Activated T-helper 1 cell treated with anti-CD3 and anti-CD28 coated beads, Interleukin-12 subunit alpha, Interleukin-12 subunit beta, Interleukin-2, Interleukin-4 antibody, amounts not matched to agents 30 ng/mL and 10 ng/mL and 1 ng/mL, durations not matched to agents 14 hours and 24 hours and 36 hours (primary cell): Measurements from ENCODE around the gene PSAT1. TPM values are rescaled to one million over a fixed set of nuclear protein-coding genes. Genes with fewer than 3 reads are reported as not detected.

Source experiments
- DNase-seq: peaks from one replicate; pipeline ENCODE4 v3.0.0; 2021; ENCODE audit warnings: low spot score
- H3K27ac Mint-ChIP-seq: one replicate; pipeline ENCODE4 v1.8.0; 2021; ENCODE audit warnings: mild to moderate bottlenecking, mixed read lengths
- H3K27me3 Mint-ChIP-seq: one replicate; pipeline ENCODE4 v1.8.0; 2022; ENCODE audit warnings: mild to moderate bottlenecking, moderate library complexity, mixed read lengths; ENCODE audit not compliant: insufficient read depth
- H3K36me3 Mint-ChIP-seq: one replicate; pipeline ENCODE4 v1.8.0; 2021; ENCODE audit warnings: low read depth, mixed read lengths
- H3K4me1 Mint-ChIP-seq: one replicate; pipeline ENCODE4 v1.8.0; 2021; ENCODE audit warnings: low read depth, mixed read lengths
- H3K4me3 Mint-ChIP-seq: one replicate; pipeline ENCODE4 v1.8.0; 2021; ENCODE audit warnings: mild to moderate bottlenecking, moderate library complexity, mixed read lengths
- H3K9me3 Mint-ChIP-seq: one replicate; pipeline ENCODE4 v1.8.0; 2021; ENCODE audit warnings: mixed read lengths
- intact Hi-C: fragments of 100-400 bp; cut with micrococcal nuclease; formaldehyde crosslinking; loops from one replicate; pipeline ENCODE4 v1.15.1; 2024
- total RNA-seq: library from RNA; stranded (reverse); gene quantifications from 2 replicates; pipeline ENCODE4 v1.2.3, GENCODE V29; 2022

The PSAT1 gene
- total RNA-seq, 1 donor from 2014 or later, result 85.7 TPM

DNA sequence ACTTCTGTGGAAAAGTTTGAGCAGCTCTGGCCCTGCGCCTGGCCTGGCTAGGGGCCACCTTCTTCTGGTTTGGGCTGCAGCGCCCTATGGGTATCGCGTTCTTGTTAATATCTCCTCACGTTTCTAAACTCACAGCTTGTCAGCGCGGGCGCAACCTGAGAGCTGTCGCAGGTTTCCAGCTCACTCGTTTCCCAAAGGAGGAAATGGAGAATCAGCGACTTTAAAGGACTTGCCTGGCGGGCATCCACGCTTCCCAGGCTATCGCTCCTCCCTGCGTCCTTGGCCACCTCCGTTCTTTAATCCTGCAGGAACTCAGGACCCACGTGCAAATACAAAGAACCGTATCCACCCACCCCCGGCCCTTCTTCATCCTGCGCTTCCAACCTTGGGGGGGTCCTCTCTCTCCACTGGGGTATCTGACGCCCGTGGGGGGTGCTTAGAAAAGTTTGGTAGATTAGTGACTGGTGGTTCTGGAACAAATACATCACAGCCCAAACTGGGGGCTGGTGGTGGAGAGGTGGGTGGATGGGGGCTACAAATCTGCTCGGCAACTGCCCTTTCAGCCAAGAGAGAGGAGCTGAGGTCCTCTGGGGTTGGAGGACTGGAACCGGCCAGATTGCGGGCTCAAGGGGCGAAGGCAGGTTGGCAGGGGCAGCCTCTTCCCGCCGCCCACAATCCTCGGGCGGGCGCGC is 578 bp upstream of the PSAT1 start:
- no peak for DNase-seq

DNA sequence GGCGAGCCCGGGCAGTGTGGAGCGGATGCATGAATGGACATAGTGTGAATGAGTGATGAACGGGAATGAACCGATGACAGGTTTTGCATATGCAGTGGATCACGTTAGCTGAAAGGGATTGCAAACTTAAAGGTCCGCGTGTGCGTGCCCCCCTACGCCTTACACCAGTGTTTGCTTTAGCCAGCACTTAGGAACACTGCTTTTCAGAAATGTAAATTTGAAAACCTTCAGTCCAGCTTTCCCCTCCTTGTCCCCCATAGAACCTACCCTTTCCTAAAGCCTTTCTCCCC is 692 bp downstream of the PSAT1 start:
- Mint-ChIP-seq H3K9me3 (no peaks in the 10 kb centered on the region), H3K27ac (peak overlapping the region; percentile 88), H3K4me1 (peaks cover 58% of the 10 kb centered on the region), H3K36me3 (peaks cover 29% of the 10 kb centered on the region), H3K4me3 (peak overlapping the region; percentile 91), H3K27me3 (no peaks in the 10 kb centered on the region)
- intact Hi-C loops, result loop anchor here (1.0 to 5.0 kb wide), 5 partner anchors 36 to 1274 kb away; partner anchors contain the start of genes CEP78, GNAQ and TLE4
- DNase-seq, result no peak

More for the DNA sequence above, 578 bp upstream of the PSAT1 start:
- peaks cover 61% of the 10 kb centered on the region for H3K4me1 Mint-ChIP-seq
- H3K4me3 Mint-ChIP-seq, result peak overlapping the region; percentile 91
- H3K9me3 Mint-ChIP-seq, result no peaks in the 10 kb centered on the region
- peak overlapping the region; percentile 91 for H3K27ac Mint-ChIP-seq
- peaks cover 19% of the 10 kb centered on the region for H3K36me3 Mint-ChIP-seq
- no peaks in the 10 kb centered on the region for H3K27me3 Mint-ChIP-seq
- intact Hi-C loops, result loop anchor here (1.0 to 5.0 kb wide), 3 partner anchors 264 to 1119 kb away; partner anchors contain the start of genes GNAQ and VPS13A

DNA sequence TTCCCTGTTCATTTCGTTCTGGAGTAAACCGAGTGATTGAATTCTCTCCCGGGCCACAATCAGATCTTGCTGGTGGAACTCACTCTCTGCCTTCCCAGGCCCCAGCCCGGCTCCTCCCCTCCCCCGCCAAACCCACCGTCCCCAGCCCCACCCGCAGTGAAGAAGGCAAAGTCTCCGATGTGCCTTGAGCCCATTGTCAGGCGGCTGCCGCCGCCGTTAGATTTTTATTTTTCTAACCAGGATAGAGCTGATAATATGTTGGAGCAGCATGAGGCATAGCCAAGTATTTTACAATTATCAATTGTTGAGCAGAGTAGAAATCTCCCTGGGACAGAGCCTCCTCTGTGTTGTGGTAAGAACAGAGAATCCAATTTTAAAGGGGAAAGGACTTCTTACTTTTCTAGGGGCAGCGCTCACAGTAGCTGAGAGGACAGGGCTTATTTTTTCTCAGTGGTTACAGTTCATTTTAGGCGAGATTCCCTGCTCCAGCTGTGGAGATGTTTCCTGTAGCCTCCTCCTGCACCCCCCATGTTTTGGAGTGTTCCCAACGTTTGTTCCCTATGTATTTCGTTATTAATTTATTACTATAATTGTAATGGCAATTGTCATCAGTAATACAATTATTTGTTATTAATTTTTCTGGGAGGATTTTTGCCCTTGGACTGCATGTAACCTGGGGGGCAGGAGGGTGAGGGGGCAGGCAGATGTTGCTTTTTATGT is 1.3 kb downstream of the PSAT1 start:
- intact Hi-C loops, result loop anchor here (5.0 kb wide), 2 partner anchors 266 to 321 kb away; partner anchors contain the start of gene GNAQ
- peaks cover 52% of the 10 kb centered on the region for H3K4me1 Mint-ChIP-seq
- peak overlapping the region; percentile 88 for H3K27ac Mint-ChIP-seq
- H3K36me3 Mint-ChIP-seq, result peaks cover 29% of the 10 kb centered on the region
- no peak for DNase-seq
- peak overlapping the region; percentile 91 for H3K4me3 Mint-ChIP-seq
- H3K9me3 Mint-ChIP-seq, result no peaks in the 10 kb centered on the region
- no peaks in the 10 kb centered on the region for H3K27me3 Mint-ChIP-seq

DNA sequence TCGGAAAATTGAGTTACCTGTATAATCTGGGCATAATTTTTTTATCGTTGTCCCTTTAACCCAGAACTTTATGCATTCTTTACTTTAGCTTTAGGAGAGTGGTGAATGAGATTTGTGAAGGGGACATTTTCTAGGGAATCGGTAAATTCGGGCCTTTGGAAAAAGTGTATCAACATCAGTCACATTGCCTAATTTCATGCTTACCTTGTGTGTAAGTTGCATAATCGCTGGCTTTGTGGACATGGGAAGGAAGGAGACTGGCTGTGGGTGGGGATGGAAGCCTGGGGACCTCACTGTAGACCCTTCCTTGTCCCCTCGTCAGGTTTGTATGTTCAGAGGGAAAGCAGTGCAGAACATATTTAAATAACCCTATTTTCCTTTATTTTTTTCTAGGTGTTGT is 3.3 kb downstream of the PSAT1 start:
- no peaks in the 10 kb centered on the region for H3K27me3 Mint-ChIP-seq
- H3K27ac Mint-ChIP-seq, result no peak overlapping the region
- H3K4me1 Mint-ChIP-seq, result peaks cover 45% of the 10 kb centered on the region
- H3K36me3 Mint-ChIP-seq, result peaks cover 38% of the 10 kb centered on the region
- H3K9me3 Mint-ChIP-seq, result no peaks in the 10 kb centered on the region
- no peak for DNase-seq
- intact Hi-C loops, result no loop called here
- H3K4me3 Mint-ChIP-seq, result no peak overlapping the region

DNA sequence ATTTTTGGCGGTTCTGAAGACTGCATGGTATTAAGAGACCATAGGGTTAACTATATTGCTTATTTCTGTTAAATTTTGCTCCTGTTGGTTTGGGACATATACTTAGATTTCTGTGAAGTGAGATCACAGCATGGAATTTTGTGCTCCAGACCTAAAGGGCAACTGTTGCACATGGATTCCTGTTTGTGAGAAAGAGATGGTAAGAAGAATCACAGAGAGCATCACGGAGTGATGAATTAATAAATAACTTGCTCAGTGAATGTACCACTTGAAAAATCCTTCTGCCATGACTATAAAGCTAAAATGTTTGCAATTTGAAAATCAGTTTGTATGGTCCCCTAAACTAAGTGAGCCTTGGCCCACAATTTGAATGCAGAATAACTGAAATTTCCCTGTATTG is 4.5 kb downstream of the PSAT1 start:
- Mint-ChIP-seq H3K4me1 (peaks cover 36% of the 10 kb centered on the region), H3K27me3 (no peaks in the 10 kb centered on the region), H3K4me3 (no peak overlapping the region), H3K36me3 (peaks cover 45% of the 10 kb centered on the region), H3K9me3 (no peaks in the 10 kb centered on the region), H3K27ac (no peak overlapping the region)
- no peak for DNase-seq
- intact Hi-C loops, result no loop called here

DNA sequence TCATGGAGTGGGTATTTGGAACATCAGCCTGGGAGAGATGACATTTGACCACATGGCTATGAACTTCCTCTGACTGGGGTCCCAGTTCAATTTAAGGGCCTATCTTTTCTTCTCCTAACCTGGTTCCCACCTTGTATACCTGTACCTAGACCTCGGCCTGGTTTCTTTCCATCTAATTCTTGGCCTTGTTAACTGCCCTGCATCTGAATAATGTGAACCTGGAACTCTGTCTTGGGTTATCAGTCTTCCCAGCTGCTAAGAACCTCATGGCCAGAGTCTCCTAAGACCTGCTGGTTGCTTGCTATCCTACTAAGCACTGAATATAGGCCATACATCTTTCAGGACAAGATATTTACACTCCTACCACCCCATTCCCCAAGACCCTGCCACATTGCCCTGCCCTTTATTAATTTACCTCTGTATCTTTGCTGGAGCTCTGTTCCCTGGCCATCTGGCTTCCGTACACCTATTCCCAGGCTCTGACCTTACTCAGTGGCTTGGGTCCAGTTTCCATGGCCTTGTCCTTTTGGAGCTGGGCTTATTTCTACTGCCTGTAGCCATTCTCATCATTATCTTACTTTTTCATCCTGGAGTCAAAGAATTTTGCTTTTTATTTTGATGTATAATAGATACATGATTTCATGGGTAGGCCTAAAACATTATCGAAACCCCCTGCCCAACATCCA is 6.6 kb downstream of the PSAT1 start:
- Mint-ChIP-seq H3K4me1 (peaks cover 22% of the 10 kb centered on the region), H3K27me3 (no peaks in the 10 kb centered on the region), H3K36me3 (peaks cover 52% of the 10 kb centered on the region), H3K27ac (no peak overlapping the region), H3K9me3 (no peaks in the 10 kb centered on the region), H3K4me3 (no peak overlapping the region)
- DNase-seq, result no peak
- intact Hi-C loops, result no loop called here

DNA sequence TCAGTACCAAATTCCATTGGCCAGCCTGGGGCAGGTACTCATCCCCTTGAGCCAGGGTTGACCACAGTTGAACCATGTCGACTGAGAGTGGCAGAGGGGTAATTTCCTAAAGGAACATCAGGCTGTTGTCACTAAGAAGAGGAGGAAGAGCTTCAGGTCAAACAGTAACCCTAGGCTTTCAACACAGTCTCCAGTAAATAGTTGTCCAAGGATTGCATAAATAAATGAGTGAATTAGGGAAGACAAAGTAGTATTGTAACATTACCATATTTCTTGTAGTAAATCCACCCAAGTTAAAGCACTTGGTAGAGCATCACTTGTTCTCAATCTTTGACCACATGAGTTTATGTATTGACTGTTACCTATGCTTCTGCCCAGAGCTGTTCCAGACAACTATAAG is 7.4 kb downstream of the PSAT1 start:
- no peaks in the 10 kb centered on the region for H3K9me3 Mint-ChIP-seq
- H3K4me1 Mint-ChIP-seq, result peaks cover 15% of the 10 kb centered on the region
- peaks cover 54% of the 10 kb centered on the region for H3K36me3 Mint-ChIP-seq
- intact Hi-C loops, result no loop called here
- H3K4me3 Mint-ChIP-seq, result no peak overlapping the region
- H3K27ac Mint-ChIP-seq, result no peak overlapping the region
- no peaks in the 10 kb centered on the region for H3K27me3 Mint-ChIP-seq
- DNase-seq, result no peak

DNA sequence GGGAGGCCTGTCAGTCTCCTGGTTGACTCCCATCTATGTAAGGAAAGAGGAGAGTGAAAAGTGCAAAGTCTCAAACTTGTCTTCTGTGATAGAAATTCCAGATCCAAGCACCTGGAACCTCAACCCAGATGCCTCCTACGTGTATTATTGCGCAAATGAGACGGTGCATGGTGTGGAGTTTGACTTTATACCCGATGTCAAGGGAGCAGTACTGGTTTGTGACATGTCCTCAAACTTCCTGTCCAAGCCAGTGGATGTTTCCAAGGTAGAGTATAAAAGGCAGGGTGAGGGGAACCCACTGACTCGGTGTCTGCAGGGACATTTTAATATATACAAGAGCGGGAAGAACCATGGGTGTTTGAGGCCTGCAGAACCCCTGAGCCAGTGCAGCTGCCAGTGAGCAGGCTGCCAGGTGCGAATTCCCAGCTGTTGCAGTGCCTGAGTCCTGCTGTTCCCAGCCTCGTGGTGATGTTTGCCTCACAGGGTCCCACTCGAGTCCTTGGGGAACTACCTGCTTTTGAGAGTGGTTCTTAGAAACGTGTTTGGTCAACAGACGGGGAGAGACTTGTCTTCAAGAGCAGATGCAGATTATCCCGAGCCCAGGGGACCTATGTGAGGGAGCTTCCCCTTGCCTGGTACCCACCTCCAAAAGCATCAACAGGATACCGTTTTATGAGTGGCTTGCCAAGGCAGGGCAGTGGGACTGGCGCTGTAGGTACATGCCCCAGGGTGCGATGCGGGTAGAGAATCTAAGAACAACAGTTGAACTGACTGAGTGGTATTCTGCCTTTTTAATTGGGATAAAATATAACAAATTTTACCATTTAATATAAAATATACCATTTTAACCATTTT is 9.5 kb downstream of the PSAT1 start:
- Mint-ChIP-seq H3K36me3 (peaks cover 54% of the 10 kb centered on the region), H3K4me3 (no peak overlapping the region), H3K27me3 (no peaks in the 10 kb centered on the region), H3K9me3 (no peaks in the 10 kb centered on the region), H3K4me1 (peaks cover 6% of the 10 kb centered on the region), H3K27ac (no peak overlapping the region)
- intact Hi-C loops, result no loop called here
- no peak for DNase-seq

DNA sequence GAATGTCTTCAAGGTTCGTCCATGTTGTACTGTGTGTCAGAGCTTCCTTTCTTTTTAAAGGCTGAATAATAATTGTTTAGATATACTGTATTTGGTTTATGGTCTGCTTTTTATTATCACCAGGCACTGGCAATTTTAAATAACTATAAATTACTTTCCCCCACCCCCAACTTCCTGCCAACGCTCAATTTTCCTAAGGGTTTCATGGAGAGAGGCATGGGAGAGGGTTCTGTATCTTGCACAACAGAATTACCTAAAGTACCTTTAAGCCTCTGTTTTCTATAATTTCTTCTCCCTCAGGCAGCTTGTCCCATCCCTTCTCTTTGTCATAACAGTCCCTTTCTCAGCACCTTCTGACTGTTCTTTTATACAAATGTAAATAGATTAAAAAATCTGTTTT is 10.4 kb downstream of the PSAT1 start:
- H3K27me3 Mint-ChIP-seq, result no peaks in the 10 kb centered on the region
- no peak overlapping the region for H3K4me3 Mint-ChIP-seq
- H3K27ac Mint-ChIP-seq, result no peak overlapping the region
- DNase-seq, result no peak
- no peaks in the 10 kb centered on the region for H3K9me3 Mint-ChIP-seq
- peaks cover 6% of the 10 kb centered on the region for H3K4me1 Mint-ChIP-seq
- intact Hi-C loops, result no loop called here
- peaks cover 49% of the 10 kb centered on the region for H3K36me3 Mint-ChIP-seq

DNA sequence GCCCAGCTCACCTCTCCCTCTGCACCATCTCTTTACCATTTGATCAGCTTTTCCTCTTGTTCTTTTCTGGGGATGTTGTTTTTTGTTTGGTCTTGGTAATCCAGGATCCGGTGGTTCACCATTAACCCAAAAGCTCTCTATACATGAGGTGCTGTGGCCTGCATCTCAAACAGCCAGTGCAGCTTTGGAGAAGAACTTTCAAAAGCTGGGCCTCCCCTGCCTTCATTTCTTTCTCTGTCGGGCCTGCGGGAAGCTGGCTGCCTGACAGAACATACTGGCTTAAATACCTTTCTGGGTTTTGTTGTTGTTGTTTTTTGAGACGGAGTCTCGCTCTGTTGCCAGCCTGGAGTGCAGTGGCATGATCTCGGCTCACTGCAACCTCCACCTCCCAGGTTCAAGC is 12.1 kb downstream of the PSAT1 start:
- no peaks in the 10 kb centered on the region for H3K27me3 Mint-ChIP-seq
- H3K4me1 Mint-ChIP-seq, result peaks cover 6% of the 10 kb centered on the region
- no peak for DNase-seq
- no peak overlapping the region for H3K4me3 Mint-ChIP-seq
- H3K9me3 Mint-ChIP-seq, result no peaks in the 10 kb centered on the region
- H3K36me3 Mint-ChIP-seq, result peaks cover 49% of the 10 kb centered on the region
- intact Hi-C loops, result no loop called here
- no peak overlapping the region for H3K27ac Mint-ChIP-seq

DNA sequence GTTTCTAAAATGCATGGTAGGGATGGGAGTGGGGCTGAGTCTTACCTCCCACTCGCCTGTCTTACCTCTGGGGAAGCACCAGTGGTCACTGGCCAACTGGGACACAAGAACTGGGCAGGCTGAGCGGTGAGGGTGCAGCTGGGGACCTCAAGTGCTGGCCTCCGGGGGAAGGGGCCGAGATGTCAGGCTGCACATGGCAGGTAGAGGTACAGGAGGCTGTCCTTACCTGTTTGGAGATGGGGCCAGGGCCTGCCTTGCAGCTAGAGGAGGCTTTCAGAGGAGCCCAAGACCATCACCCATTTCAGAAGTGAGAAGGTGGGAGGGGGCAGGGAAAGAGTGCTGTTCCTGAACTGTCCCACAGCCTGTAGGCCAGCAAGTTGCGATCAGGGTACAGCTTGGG is 14.2 kb downstream of the PSAT1 start:
- H3K9me3 Mint-ChIP-seq, result no peaks in the 10 kb centered on the region
- intact Hi-C loops, result no loop called here
- no peak for DNase-seq
- no peaks in the 10 kb centered on the region for H3K27me3 Mint-ChIP-seq
- H3K36me3 Mint-ChIP-seq, result peaks cover 41% of the 10 kb centered on the region
- H3K4me3 Mint-ChIP-seq, result no peak overlapping the region
- no peaks in the 10 kb centered on the region for H3K4me1 Mint-ChIP-seq
- H3K27ac Mint-ChIP-seq, result no peak overlapping the region

DNA sequence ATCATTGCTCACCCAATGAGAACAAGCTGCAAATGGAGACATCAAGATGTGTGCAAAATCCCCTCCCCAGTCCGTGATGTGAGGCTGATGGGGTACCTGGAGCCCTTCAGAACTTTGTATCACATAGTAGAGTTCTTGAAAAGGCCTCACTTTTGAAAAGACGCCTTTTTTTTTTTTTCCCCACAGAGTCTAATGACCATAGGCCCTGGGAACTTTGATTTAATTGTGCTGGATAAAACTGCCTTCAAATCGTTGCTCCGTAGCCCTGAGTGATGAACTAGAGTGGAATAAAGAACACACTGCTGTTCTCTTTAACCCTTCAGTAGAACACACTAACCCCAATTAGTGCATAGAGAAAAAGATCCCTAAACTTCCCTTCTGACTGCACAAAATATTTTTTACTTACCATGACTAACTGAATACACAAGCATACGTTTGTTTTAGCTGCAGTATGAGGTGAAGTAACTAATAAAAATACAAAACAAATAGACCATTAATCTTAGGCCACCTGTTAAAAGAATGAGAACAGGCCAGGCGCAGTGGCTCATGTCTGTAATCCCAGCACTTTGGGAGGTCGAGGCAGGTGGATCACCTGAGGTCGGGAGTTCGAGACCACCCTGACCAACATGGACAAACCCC is 15.1 kb downstream of the PSAT1 start:
- H3K4me3 Mint-ChIP-seq, result no peak overlapping the region
- H3K9me3 Mint-ChIP-seq, result no peaks in the 10 kb centered on the region
- peaks cover 44% of the 10 kb centered on the region for H3K36me3 Mint-ChIP-seq
- H3K4me1 Mint-ChIP-seq, result no peaks in the 10 kb centered on the region
- no peaks in the 10 kb centered on the region for H3K27me3 Mint-ChIP-seq
- intact Hi-C loops, result no loop called here
- DNase-seq, result no peak
- no peak overlapping the region for H3K27ac Mint-ChIP-seq
